Astrocyte of the cerebellum (primary cell): Measurements from ENCODE around the gene TRPC3.

Experiments
- DNase-seq: peaks from one replicate; pipeline ENCODE4 v3.0.0-alpha.2; 2011; ENCODE audit warnings: low read depth
- H3K4me3 ChIP-seq: 2 replicates; pipeline ENCODE4 v1.5.1; 2011; ENCODE audit warnings: mild to moderate bottlenecking, low read depth, low read length, moderate library complexity
- in situ Hi-C: cut with HindIII; loops from 2 replicates; pipeline ENCODE4 v1.10.0; 2017; ENCODE audit warnings: low sequenced_read_pairs
- TF ChIP-seq, protein P1 (sequence below): IDR thresholded peaks from 2 replicates; pipeline ENCODE4 v1.5.1; 2012; ENCODE audit warnings: low read length, low read depth, moderate library complexity, mild to moderate bottlenecking; ENCODE audit errors: missing control alignments

The TRPC3 gene

DNA sequence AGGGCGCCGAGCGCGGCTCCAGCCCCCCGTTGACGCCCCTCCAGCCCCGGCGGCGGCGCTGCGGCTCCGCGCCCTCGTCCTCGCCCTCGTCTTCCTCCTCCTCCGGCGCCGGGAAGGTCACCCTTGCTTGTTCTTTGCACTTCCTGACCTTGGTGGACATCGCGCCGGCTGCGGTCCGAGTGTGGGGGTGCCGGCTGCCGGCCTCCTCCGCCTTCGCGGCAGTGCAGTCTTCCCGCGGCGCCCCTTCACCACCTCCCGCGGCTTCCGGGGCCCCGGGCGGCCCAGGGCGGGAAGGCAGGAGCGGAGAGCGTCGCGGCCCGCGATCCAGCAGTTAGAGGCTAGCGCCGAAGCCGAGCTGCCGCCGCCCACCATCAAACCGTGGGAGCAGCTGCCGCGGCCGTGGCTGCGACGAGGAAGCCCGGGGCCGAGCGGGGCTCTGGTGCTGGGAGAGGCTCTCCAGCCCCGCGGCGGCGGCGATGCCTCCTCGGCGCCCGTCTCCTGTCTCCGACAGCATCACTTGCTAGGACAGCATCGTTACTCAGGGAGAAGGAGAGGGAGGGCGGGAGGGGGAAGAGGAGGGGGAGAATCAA lies at the start of gene TRPC3:
TSS of gene TRPC3 (minus strand) at position 540 of the 590 bp plus-strand sequence. CDS start at position 160, 380 bp downstream.
- in situ Hi-C loops = no loop called here
- peak within 1 kb of the TSS; percentile 61 for H3K4me3 ChIP-seq
- TF ChIP-seq, protein P1, sequence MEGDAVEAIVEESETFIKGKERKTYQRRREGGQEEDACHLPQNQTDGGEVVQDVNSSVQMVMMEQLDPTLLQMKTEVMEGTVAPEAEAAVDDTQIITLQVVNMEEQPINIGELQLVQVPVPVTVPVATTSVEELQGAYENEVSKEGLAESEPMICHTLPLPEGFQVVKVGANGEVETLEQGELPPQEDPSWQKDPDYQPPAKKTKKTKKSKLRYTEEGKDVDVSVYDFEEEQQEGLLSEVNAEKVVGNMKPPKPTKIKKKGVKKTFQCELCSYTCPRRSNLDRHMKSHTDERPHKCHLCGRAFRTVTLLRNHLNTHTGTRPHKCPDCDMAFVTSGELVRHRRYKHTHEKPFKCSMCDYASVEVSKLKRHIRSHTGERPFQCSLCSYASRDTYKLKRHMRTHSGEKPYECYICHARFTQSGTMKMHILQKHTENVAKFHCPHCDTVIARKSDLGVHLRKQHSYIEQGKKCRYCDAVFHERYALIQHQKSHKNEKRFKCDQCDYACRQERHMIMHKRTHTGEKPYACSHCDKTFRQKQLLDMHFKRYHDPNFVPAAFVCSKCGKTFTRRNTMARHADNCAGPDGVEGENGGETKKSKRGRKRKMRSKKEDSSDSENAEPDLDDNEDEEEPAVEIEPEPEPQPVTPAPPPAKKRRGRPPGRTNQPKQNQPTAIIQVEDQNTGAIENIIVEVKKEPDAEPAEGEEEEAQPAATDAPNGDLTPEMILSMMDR = no peak
- DNase-seq = no peak

DNA sequence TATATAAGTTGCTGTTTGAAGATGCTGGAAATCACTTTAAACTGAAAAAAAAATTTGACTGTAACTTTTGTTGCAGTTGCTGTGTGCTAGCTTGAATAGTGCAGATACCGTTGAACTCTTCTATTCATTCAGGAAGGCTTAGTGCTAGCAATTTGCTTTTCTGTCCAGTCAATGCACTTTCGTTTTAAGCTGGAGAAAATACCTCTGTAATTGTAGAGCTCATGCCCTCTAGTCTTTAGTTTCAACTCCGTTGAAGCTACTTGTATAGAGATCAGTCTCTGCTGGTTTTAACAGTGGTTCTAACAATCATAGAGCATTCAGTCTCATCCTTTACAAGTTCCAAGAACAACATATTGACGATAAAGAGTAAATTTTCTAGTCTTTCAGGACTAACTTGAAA lies 49.0 kb upstream of the TRPC3 start:
- TF ChIP-seq, protein P1 = no peak
- in situ Hi-C loops = no loop called here
- no peak overlapping the region for H3K4me3 ChIP-seq
- no peak for DNase-seq

DNA sequence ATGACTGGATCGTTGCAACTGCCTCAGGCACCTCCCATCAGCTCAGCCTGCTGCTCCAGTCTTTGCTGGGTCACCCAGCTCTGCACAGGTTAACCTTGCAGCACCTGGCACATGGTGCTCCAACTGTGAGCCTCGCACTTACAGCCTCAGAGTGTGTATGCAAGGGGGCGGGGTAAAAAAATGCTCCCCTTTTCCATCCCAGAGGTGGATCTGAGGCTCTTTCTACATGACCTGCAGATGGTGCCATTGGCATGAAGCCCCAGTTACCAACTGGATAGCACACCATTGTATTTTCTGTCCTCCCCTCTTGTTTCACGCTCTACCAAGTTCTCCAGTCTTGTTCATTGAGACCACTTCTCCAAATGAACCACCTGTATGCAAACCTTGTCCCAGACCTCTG lies 46.2 kb upstream of the TRPC3 start:
- TF ChIP-seq, protein P1 = peak; percentile 8
- no peak overlapping the region for H3K4me3 ChIP-seq
- in situ Hi-C loops = no loop called here
- no peak for DNase-seq

DNA sequence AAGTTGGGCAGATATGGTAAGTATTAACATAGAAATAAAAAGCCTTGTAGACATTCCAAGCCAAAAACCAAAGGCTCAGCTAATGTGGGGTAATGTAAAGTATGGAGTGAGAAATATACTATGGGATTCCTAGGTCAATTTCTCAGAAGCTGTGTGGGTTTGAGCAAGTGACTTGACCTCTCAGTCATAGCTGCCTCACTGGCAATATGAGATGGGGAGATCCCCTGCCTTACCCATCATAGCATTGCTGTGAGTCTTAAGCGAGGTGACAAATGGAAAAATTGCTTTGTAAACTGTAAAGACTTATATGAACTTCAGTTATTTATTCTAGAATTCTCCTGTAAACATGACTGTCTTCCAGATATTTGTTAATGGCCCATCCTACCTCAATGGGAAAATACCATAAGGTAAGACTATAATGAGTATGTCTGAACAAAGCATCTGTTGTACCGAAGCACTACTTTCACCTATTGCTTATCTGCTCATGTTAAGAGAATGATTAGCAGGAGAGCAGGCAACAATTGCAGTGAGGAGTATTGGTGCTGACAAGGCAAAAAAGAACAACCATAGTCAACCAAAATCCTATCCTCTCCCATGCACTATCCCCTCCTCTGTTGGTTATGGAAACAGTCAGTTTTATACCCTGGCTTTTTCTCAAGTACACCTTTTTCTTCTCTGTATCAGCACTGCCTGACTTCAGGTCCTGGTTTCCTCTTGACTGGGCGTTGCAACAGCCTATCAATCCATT lies 44.1 kb upstream of the TRPC3 start:
- DNase-seq = no peak
- TF ChIP-seq, protein P1 = no peak
- in situ Hi-C loops = no loop called here
- no peak overlapping the region for H3K4me3 ChIP-seq

DNA sequence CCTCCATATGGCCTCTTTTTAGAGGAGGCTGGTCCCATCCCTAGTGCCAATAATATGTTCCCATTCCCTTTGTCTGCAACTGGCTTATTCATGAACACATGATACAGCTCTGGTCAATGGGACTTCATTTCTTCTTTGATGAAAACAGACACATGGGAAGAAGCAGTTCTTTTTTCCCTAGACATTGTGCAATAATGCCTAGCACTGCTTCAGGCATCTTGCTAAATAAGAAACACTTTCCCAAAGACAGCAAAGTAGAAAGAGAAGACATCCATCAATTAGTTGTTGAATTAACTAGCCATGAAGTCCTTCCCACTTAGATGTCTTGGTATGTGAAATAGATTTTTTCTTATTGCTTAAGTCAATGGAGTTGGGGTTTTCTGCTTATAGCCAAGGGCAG lies 40.1 kb upstream of the TRPC3 start:
- no peak overlapping the region for H3K4me3 ChIP-seq
- TF ChIP-seq, protein P1 = no peak
- DNase-seq = no peak
- in situ Hi-C loops = no loop called here

DNA sequence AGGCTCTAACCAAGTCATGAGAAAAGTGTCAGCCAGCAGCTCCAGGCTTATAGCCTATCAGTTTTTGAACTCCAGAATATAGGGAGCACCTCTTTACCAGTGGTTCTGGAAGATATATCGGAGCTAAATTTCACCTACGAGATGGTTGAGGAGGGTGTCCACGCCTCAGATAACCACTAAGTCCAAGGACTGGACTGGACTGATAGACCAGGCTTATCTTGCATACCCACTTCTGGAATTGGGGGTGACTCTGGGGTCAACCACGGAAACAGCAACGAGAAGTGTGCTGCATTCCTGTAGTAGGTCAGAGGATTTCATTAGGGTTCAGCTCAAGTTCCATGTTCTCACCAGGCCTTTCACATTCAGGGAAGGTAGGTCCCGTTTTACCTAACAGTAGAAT lies 38.6 kb upstream of the TRPC3 start:
- no peak for DNase-seq
- no peak overlapping the region for H3K4me3 ChIP-seq
- TF ChIP-seq, protein P1 = no peak
- in situ Hi-C loops = no loop called here
